HG02938 (cell line): ENCODE measurements around the gene PCSK7.
"Not testable (repeated sequence)": the region's sequence is repeated elsewhere in the genome, so short reads cannot be mapped to it uniquely, and the experiment has no call there.

Source experiments
- ATAC-seq: cut with Tn5 transposase; IDR thresholded peaks from one replicate; pipeline ENCODE4 v1.9.1; 2021; ENCODE audit warnings: mild to moderate bottlenecking, moderate library complexity; ENCODE audit not compliant: unreplicated experiment

PCSK7 gene

GRCh38 chr11:117231842-117232091, at the start of gene PCSK7:
Gene PCSK7, minus strand, starts transcription at chr11:117232073. Its CDS starts 2,229 bp downstream, at chr11:117229844.
- no peak for ATAC-seq

- ATAC-seq = no peak
Measured at GRCh38 chr11:117281159-117281558, 49.3 kb upstream of the PCSK7 start.

GRCh38 chr11:117279711-117280376, 48.0 kb upstream of the PCSK7 start:
- ATAC-seq = no peak

GRCh38 chr11:117278347-117278746, 46.5 kb upstream of the PCSK7 start:
- ATAC-seq = no peak

GRCh38 chr11:117273550-117274289, 41.8 kb upstream of the PCSK7 start:
- ATAC-seq = no peak

- ATAC-seq = not testable (repeated sequence)
Measured at GRCh38 chr11:117272175-117272574, 40.3 kb upstream of the PCSK7 start.

GRCh38 chr11:117271208-117271607, 39.3 kb upstream of the PCSK7 start:
- ATAC-seq = no peak

GRCh38 chr11:117269856-117270255, 38.0 kb upstream of the PCSK7 start:
- ATAC-seq = no peak

- ATAC-seq = no peak
Measured at GRCh38 chr11:117265745-117266144, 33.9 kb upstream of the PCSK7 start.

GRCh38 chr11:117264624-117265323, 32.9 kb upstream of the PCSK7 start:
- not testable (repeated sequence) for ATAC-seq

- ATAC-seq = no peak
Measured at GRCh38 chr11:117259417-117259816, 27.5 kb upstream of the PCSK7 start.

- ATAC-seq = no peak
Measured at GRCh38 chr11:117258576-117258975, 26.7 kb upstream of the PCSK7 start.

GRCh38 chr11:117256573-117256972, 24.7 kb upstream of the PCSK7 start:
- ATAC-seq = no peak

GRCh38 chr11:117255966-117256365, 24.1 kb upstream of the PCSK7 start:
- ATAC-seq = no peak

- ATAC-seq = no peak
Measured at GRCh38 chr11:117251506-117251905, 19.6 kb upstream of the PCSK7 start.

GRCh38 chr11:117249571-117249970, 17.7 kb upstream of the PCSK7 start:
- ATAC-seq = no peak

- ATAC-seq = no peak
Measured at GRCh38 chr11:117248341-117248740, 16.5 kb upstream of the PCSK7 start.

GRCh38 chr11:117239295-117239694, 7.4 kb upstream of the PCSK7 start:
- ATAC-seq = no peak

- ATAC-seq = no peak
Measured at GRCh38 chr11:117238221-117238620, 6.3 kb upstream of the PCSK7 start.

GRCh38 chr11:117232911-117233409, 1.1 kb upstream of the PCSK7 start:
- ATAC-seq = no peak

GRCh38 chr11:117232092-117232878, 412 bp upstream of the PCSK7 start, which contains the start of gene RNF214:
Gene RNF214, plus strand, starts transcription at chr11:117232671. Its CDS starts 1,602 bp downstream, at chr11:117234273.
- peak; percentile 53 for ATAC-seq
